H9 (cell line): ENCODE measurements around the gene BNIP5. TPM values are rescaled to one million over a fixed set of nuclear protein-coding genes. Genes with fewer than 3 reads are reported as not detected.

ENCODE experiments used
- DNase-seq: peaks from one replicate; pipeline ENCODE4 v3.0.0-alpha.2; 2017
- H2AFZ ChIP-seq: one replicate; pipeline ENCODE4 v1.6.1; 2013; ENCODE audit warnings: mild to moderate bottlenecking, low read length, control low read depth, moderate library complexity
- H2AK5ac ChIP-seq: 2 replicates; pipeline ENCODE4 v1.6.1; 2013; ENCODE audit warnings: low read length, control low read depth, mixed read lengths; ENCODE audit not compliant: insufficient read length
- H2BK120ac ChIP-seq: one replicate; pipeline ENCODE4 v1.6.1; 2013; ENCODE audit warnings: low read depth, mild to moderate bottlenecking, low read length, control low read depth, inconsistent platforms; ENCODE audit not compliant: poor library complexity, severe bottlenecking
- H2BK12ac ChIP-seq: 2 replicates; pipeline ENCODE4 v1.6.1; 2013; ENCODE audit warnings: low read length, control low read depth, mixed read lengths, low read depth; ENCODE audit not compliant: insufficient read length
- H2BK15ac ChIP-seq: 2 replicates; pipeline ENCODE4 v1.6.1; 2013; ENCODE audit warnings: low read depth, low read length, control low read depth
- H2BK20ac ChIP-seq: one replicate; pipeline ENCODE4 v1.6.1; 2013; ENCODE audit warnings: low read depth, mild to moderate bottlenecking, low read length, control low read depth, inconsistent platforms; ENCODE audit not compliant: poor library complexity, severe bottlenecking
- H2BK5ac ChIP-seq: 2 replicates; pipeline ENCODE4 v1.6.1; 2013; ENCODE audit warnings: low read length, control low read depth, mixed read lengths; ENCODE audit not compliant: insufficient read length
- H3K14ac ChIP-seq: 2 replicates; pipeline ENCODE4 v1.6.1; 2013; ENCODE audit warnings: low read length, control low read depth; ENCODE audit not compliant: insufficient read depth
- H3K18ac ChIP-seq: 2 replicates; pipeline ENCODE4 v1.6.1; 2013; ENCODE audit warnings: low read depth, mild to moderate bottlenecking, mixed read lengths, low read length, control low read depth; ENCODE audit not compliant: insufficient read length
- H3K23ac ChIP-seq: 2 replicates; pipeline ENCODE4 v1.6.1; 2013; ENCODE audit warnings: low read length, control low read depth, mixed read lengths, low read depth; ENCODE audit not compliant: insufficient read length
- H3K23me2 ChIP-seq: 2 replicates; pipeline ENCODE4 v1.6.1; 2013; ENCODE audit warnings: low read depth, mild to moderate bottlenecking, mixed read lengths, low read length, control low read depth; ENCODE audit not compliant: insufficient read length, poor library complexity, severe bottlenecking
- H3K27ac ChIP-seq: 2 replicates; pipeline ENCODE4 v1.5.1; 2013; ENCODE audit warnings: low read length, control low read depth, mixed read lengths, low read depth; ENCODE audit not compliant: insufficient read length
- H3K27me3 ChIP-seq: 2 replicates; pipeline ENCODE4 v1.6.1; 2013; ENCODE audit warnings: low read length, control low read depth, inconsistent platforms; ENCODE audit not compliant: insufficient read depth
- H3K4ac ChIP-seq: 2 replicates; pipeline ENCODE4 v1.6.1; 2013; ENCODE audit warnings: low read depth, mild to moderate bottlenecking, control low read depth, inconsistent platforms, low read length, moderate library complexity
- H3K4me1 ChIP-seq: 2 replicates; pipeline ENCODE4 v1.6.1; 2013; ENCODE audit warnings: low read length, control low read depth, inconsistent platforms; ENCODE audit not compliant: insufficient read depth
- H3K4me2 ChIP-seq: 2 replicates; pipeline ENCODE4 v1.6.1; 2013; ENCODE audit warnings: low read length, control low read depth, mixed read lengths; ENCODE audit not compliant: insufficient read length, insufficient read depth
- H3K56ac ChIP-seq: 2 replicates; pipeline ENCODE4 v1.6.1; 2013; ENCODE audit warnings: low read depth, mild to moderate bottlenecking, mixed read lengths, low read length, control low read depth; ENCODE audit not compliant: insufficient read length
- H3K79me1 ChIP-seq: 2 replicates; pipeline ENCODE4 v1.6.1; 2013; ENCODE audit warnings: low read depth, mild to moderate bottlenecking, moderate library complexity, low read length, control low read depth, inconsistent platforms; ENCODE audit not compliant: insufficient read depth, poor library complexity, severe bottlenecking
- H3K79me2 ChIP-seq: 2 replicates; pipeline ENCODE4 v1.6.1; 2013; ENCODE audit warnings: low read length, control low read depth, inconsistent platforms; ENCODE audit not compliant: insufficient read depth
- H3K9ac ChIP-seq: 2 replicates; pipeline ENCODE4 v1.6.1; 2013; ENCODE audit warnings: low read length, control low read depth, mixed read lengths; ENCODE audit not compliant: insufficient read length; ENCODE audit errors: extremely low read depth
- H3K9me3 ChIP-seq: one replicate; pipeline ENCODE4 v1.6.1; 2013; ENCODE audit warnings: low read depth, low read length, inconsistent platforms; ENCODE audit not compliant: control insufficient read depth
- H3T11ph ChIP-seq: one replicate; pipeline ENCODE4 v1.6.1; 2013; ENCODE audit warnings: mild to moderate bottlenecking, low read length, control low read depth, inconsistent platforms
- H4K20me1 ChIP-seq: one replicate; pipeline ENCODE4 v1.6.1; 2013; ENCODE audit not compliant: control insufficient read depth, insufficient read length, insufficient read depth
- H4K5ac ChIP-seq: 2 replicates; pipeline ENCODE4 v1.6.1; 2013; ENCODE audit warnings: low read depth, mild to moderate bottlenecking, mixed read lengths, low read length, control low read depth; ENCODE audit not compliant: insufficient read length
- H4K8ac ChIP-seq: replicated peaks from 2 replicates; pipeline ENCODE4 v1.6.1; 2013; ENCODE audit warnings: low read length, control low read depth, mixed read lengths, low read depth; ENCODE audit not compliant: insufficient read length
- H4K91ac ChIP-seq: 2 replicates; pipeline ENCODE4 v1.6.1; 2013; ENCODE audit warnings: low read depth, mild to moderate bottlenecking, moderate library complexity, mixed read lengths, low read length, control low read depth; ENCODE audit not compliant: insufficient read length
- H3K27ac Mint-ChIP-seq, 3 experiments: 2 replicates in 2 of 3; 3 replicates in 1 of 3; pipeline ENCODE4 v1.8.0; 2020 to 2021; ENCODE audit warnings: mixed read lengths in 3 of 3, mild to moderate bottlenecking in 1 of 3, moderate library complexity in 1 of 3
- H3K27me3 Mint-ChIP-seq: 2 replicates; pipeline ENCODE4 v1.8.0; 2021; ENCODE audit warnings: low read depth, mild to moderate bottlenecking, moderate library complexity, mixed read lengths
- H3K36me3 Mint-ChIP-seq, 3 experiments: 2 replicates in 2 of 3; 3 replicates in 1 of 3; pipeline ENCODE4 v1.8.0; 2020 to 2021; ENCODE audit warnings: low read depth in 3 of 3, mixed read lengths in 3 of 3; ENCODE audit not compliant: insufficient read depth in 1 of 3
- H3K4me1 Mint-ChIP-seq, 2 experiments: 2 replicates each; pipeline ENCODE4 v1.8.0; 2020; ENCODE audit warnings: mixed read lengths in 2 of 2
- H3K4me3 Mint-ChIP-seq, 2 experiments: 2 replicates in 1 of 2; 3 replicates in 1 of 2; pipeline ENCODE4 v1.8.0; 2020 to 2021; ENCODE audit warnings: mild to moderate bottlenecking in 2 of 2, mixed read lengths in 2 of 2, moderate library complexity in 1 of 2
- H3K9me3 Mint-ChIP-seq, 2 experiments: 2 replicates in 1 of 2; 3 replicates in 1 of 2; pipeline ENCODE4 v1.8.0; 2020; ENCODE audit warnings: mild to moderate bottlenecking in 2 of 2, mixed read lengths in 2 of 2, moderate library complexity in 1 of 2
- CTCF ChIP-seq: fragments of 200-600 bp; sonication (generic); conservative IDR thresholded peaks from 3 replicates; pipeline ENCODE4 v1.8.0; 2021; ENCODE audit warnings: antibody characterized with exemption, mild to moderate bottlenecking
- WGBS: extraction: QIAGEN DNeasy Blood & Tissue Kit; methylation state at CpG from one replicate; pipeline ENCODE4 v1.1.7; 2013; ENCODE audit warnings: missing lambda C conversion rate, low lambda C conversion rate, mixed read lengths; ENCODE audit not compliant: insufficient read length; ENCODE audit errors: extremely low coverage; 5-methylcytosine and 5-hydroxymethylcytosine counted together
- total RNA-seq: library from RNA; stranded (reverse); gene quantifications from 2 replicates; pipeline ENCODE4 v1.2.1, GENCODE V29; 2021

Gene BNIP5
- total RNA-seq, 1 experiment from 2014 or later = not detected

- H2BK120ac ChIP-seq = no peak overlapping the region
- Mint-ChIP-seq H3K9me3 (no peaks in the 10 kb centered on the region; a peak in 1 of 5 replicates), H3K36me3 (no peaks in the 10 kb centered on the region), H3K4me1 (peaks cover 27 to 44% of the 10 kb centered on the region in 2 experiments), H3K4me3 (no peak overlapping the region), H3K27me3 (peaks cover 17% of the 10 kb centered on the region), H3K27ac (no peak overlapping the region)
- no peaks in the 10 kb centered on the region for H3K23me2 ChIP-seq
- H3K27me3 ChIP-seq = no peaks in the 10 kb centered on the region
- no peak overlapping the region for H3K14ac ChIP-seq
- H4K5ac ChIP-seq = no peak overlapping the region
- no peak overlapping the region for H2AK5ac ChIP-seq
- TF ChIP-seq CTCF = no peak
- no peak overlapping the region for H2BK5ac ChIP-seq
- no peak for DNase-seq
- no peak overlapping the region for H3K9ac ChIP-seq
- no peak overlapping the region for H3K4ac ChIP-seq
- H2BK12ac ChIP-seq = no peak overlapping the region
- no peaks in the 10 kb centered on the region for H3K9me3 ChIP-seq
- no peak overlapping the region for H3K4me2 ChIP-seq
- no peaks in the 10 kb centered on the region for H3K79me2 ChIP-seq
- no peak overlapping the region for H3K27ac ChIP-seq
- no peak overlapping the region for H2AFZ ChIP-seq
- no peaks in the 10 kb centered on the region for H3K4me1 ChIP-seq
- H2BK15ac ChIP-seq = no peak overlapping the region
- H3K56ac ChIP-seq = no peak overlapping the region
- H3K23ac ChIP-seq = no peak overlapping the region
- H3K18ac ChIP-seq = no peak overlapping the region
- H4K20me1 ChIP-seq = no peaks in the 10 kb centered on the region
- no peak overlapping the region for H3T11ph ChIP-seq
- no peak overlapping the region for H2BK20ac ChIP-seq
- no peak overlapping the region for H4K8ac ChIP-seq
- H3K79me1 ChIP-seq = no peaks in the 10 kb centered on the region
- no peak overlapping the region for H4K91ac ChIP-seq
- no CpG with 5 or more reads among the region's 6 CpGs for WGBS
Measured at GRCh38 chr6:36331381-36331780, 5.3 kb downstream of the BNIP5 start.
